Measurements from ENCODE around the gene CENPX. TPM values are rescaled to one million over a fixed set of nuclear protein-coding genes. Genes with fewer than 3 reads are reported as not detected.

Gene CENPX
- total and polyA plus RNA-seq, 2 of the 13 experiments (the other 11 are each of a cell fraction or from before 2014, with no cell fraction given), result 92.7 to 170 TPM

DNA sequence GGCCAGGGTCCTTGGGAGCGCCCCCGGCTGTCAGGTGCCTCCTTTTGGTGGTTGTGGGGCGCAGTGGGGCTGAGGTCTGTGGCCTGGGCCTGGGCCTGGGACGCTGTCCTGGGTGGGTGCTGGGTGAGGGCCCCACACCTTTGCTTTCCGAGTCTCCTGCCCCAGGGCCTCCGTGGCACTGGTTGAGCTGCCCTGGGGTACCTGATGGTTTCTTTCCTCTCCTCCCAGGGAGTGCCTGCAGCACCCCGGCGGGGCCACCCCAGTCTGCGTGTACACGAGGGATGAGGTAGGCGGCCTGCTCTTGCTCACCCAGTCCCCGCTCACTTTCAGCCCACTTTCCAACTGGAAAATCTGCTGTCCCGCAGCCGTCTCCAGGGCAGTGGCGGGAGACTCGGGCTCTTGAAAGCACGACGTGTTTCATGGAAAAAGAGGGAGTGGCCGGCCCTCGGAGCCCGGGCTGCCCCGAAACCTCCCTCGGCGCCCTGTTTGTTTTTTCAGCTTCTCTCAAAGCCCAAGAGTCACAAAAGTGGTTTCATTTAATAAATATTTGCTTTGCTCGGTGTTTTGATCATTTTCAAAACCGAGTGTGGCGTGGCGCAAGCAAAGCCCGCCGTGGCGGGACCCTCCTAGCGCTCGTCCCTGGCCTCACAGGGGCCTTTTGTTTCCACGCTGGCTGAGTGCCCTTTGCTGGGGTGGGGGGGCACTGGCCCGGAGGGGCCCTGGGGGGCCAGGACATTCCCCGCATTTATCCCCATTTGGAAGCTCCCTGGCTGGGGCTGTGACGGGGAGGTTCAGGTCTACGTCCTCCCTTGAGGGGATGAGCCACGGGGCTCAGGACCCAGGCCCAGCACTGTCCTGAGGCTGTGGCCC lies 27.9 kb downstream of the CENPX start (continued):
- TF ChIP-seq ZNF557 (CRISPR knock-in tag; IDR thresholded peaks at IDR 0.05) (0 out of 2 replicates have a peak, but pooled peaks have one; percentile 67), HNF4A (CRISPR knock-in tag; IDR thresholded peaks at IDR 0.05) (peak; percentile 66), ZNF629 (CRISPR knock-in tag; conservative IDR thresholded peaks at IDR 0.05) (peak; percentile 19; the same call in 1 of the 2 replicates), CAMTA2 (CRISPR knock-in tag; IDR thresholded peaks at IDR 0.05; ENCODE audit: borderline replicate concordance) (no peak), ZNF501 (CRISPR knock-in tag; IDR thresholded peaks at IDR 0.05) (no peak), ZNF331 (CRISPR knock-in tag; IDR thresholded peaks at IDR 0.05) (0 out of 2 replicates have a peak, but pooled peaks have one; percentile 39), ZNF367 (CRISPR knock-in tag; IDR thresholded peaks at IDR 0.05; ENCODE audit: borderline replicate concordance) (peak; percentile 66; the same call in 1 of the 2 replicates), ZC3H13 (CRISPR knock-in tag; IDR thresholded peaks at IDR 0.05) (no peak), ZFP1 (CRISPR knock-in tag; IDR thresholded peaks at IDR 0.05) (no peak), CBFB (CRISPR knock-in tag; IDR thresholded peaks at IDR 0.05) (peak; percentile 24; the same call in 1 of the 2 replicates), NBN (conservative IDR thresholded peaks at IDR 0.05) (no peak), ZNF558 (CRISPR knock-in tag; IDR thresholded peaks at IDR 0.05; ENCODE audit: borderline replicate concordance) (peak; percentile 94; the same call in 1 of the 2 replicates), NR2F1 (CRISPR knock-in tag; IDR thresholded peaks at IDR 0.05) (peak; percentile 24 to 37; a peak in 1 of 4 replicates), ZNF263 (CRISPR knock-in tag; IDR thresholded peaks at IDR 0.05) (peak; percentile 96), ISL2 (CRISPR knock-in tag; IDR thresholded peaks at IDR 0.05) (peak; percentile 96), ZZZ3 (CRISPR knock-in tag; IDR thresholded peaks at IDR 0.05; ENCODE audit: borderline replicate concordance) (no peak), MEIS1 (CRISPR knock-in tag; IDR thresholded peaks at IDR 0.05; ENCODE audit: borderline replicate concordance) (peak; percentile 5; the same call in 1 of the 2 replicates), ETV5 (CRISPR knock-in tag; IDR thresholded peaks at IDR 0.05; ENCODE audit: borderline replicate concordance) (peak; percentile 44), NFE2 (CRISPR knock-in tag; IDR thresholded peaks at IDR 0.05) (no peak), RARG (CRISPR knock-in tag; IDR thresholded peaks at IDR 0.05; ENCODE audit: low read depth) (no peak), HDAC1 (CRISPR knock-in tag; IDR thresholded peaks at IDR 0.05) (peak; percentile 76), ZNF792 (CRISPR knock-in tag; IDR thresholded peaks at IDR 0.05) (peak; percentile 34; the same call in 1 of the 2 replicates), NAIF1 (CRISPR knock-in tag; IDR thresholded peaks at IDR 0.05; ENCODE audit: borderline replicate concordance) (0 out of 2 replicates have a peak, but pooled peaks have one; percentile 4), ZNF775 (CRISPR knock-in tag; IDR thresholded peaks at IDR 0.05; ENCODE audit: borderline replicate concordance) (no peak; the same call in 1 of the 2 replicates), MAFG (CRISPR knock-in tag; IDR thresholded peaks at IDR 0.05) (no peak), ZNF441 (CRISPR knock-in tag; IDR thresholded peaks at IDR 0.05; ENCODE audit: borderline replicate concordance) (peak; percentile 5; the same call in 1 of the 2 replicates)
- TF ChIP-seq, protein P1, sequence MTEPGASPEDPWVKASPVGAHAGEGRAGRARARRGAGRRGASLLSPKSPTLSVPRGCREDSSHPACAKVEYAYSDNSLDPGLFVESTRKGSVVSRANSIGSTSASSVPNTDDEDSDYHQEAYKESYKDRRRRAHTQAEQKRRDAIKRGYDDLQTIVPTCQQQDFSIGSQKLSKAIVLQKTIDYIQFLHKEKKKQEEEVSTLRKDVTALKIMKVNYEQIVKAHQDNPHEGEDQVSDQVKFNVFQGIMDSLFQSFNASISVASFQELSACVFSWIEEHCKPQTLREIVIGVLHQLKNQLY (CRISPR knock-in tag; IDR thresholded peaks at IDR 0.05), result peak; percentile 62
- TF ChIP-seq, protein P2, sequence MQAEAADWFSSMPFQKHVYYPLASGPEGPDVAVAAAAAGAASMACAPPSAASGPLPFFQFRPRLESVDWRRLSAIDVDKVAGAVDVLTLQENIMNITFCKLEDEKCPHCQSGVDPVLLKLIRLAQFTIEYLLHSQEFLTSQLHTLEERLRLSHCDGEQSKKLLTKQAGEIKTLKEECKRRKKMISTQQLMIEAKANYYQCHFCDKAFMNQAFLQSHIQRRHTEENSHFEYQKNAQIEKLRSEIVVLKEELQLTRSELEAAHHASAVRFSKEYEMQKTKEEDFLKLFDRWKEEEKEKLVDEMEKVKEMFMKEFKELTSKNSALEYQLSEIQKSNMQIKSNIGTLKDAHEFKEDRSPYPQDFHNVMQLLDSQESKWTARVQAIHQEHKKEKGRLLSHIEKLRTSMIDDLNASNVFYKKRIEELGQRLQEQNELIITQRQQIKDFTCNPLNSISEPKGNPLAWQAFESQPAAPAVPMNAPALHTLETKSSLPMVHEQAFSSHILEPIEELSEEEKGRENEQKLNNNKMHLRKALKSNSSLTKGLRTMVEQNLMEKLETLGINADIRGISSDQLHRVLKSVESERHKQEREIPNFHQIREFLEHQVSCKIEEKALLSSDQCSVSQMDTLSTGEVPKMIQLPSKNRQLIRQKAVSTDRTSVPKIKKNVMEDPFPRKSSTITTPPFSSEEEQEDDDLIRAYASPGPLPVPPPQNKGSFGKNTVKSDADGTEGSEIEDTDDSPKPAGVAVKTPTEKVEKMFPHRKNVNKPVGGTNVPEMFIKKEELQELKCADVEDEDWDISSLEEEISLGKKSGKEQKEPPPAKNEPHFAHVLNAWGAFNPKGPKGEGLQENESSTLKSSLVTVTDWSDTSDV (CRISPR knock-in tag; IDR thresholded peaks at IDR 0.05), result peak; percentile 85; the same call in 1 of the 2 replicates
- TF ChIP-seq, protein P3, sequence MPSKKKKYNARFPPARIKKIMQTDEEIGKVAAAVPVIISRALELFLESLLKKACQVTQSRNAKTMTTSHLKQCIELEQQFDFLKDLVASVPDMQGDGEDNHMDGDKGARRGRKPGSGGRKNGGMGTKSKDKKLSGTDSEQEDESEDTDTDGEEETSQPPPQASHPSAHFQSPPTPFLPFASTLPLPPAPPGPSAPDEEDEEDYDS (CRISPR knock-in tag; IDR thresholded peaks at IDR 0.05), result peak; percentile 57; the same call in 1 of the 2 replicates

All from HepG2 (cell line).